SH-SY5Y (cell line): ENCODE data around the gene MTCH1.

Source experiments
- GATA2 ChIP-seq: IDR thresholded peaks from 2 replicates; pipeline ENCODE4 v1.6.1; 2011; ENCODE audit warnings: mild to moderate bottlenecking, low read depth, low read length
- GATA3 ChIP-seq: IDR thresholded peaks from 2 replicates; pipeline ENCODE4 v1.6.1; 2011; ENCODE audit warnings: low read depth, mild to moderate bottlenecking, low read length, moderate library complexity

- no peak for TF ChIP-seq GATA3
- no peak for TF ChIP-seq GATA2
These were observed 6.7 kb downstream of the MTCH1 start for GRCh38 chr6:36979347-36979742.
